ENCODE results near the gene ZNRD2.

Gene ZNRD2

DNA sequence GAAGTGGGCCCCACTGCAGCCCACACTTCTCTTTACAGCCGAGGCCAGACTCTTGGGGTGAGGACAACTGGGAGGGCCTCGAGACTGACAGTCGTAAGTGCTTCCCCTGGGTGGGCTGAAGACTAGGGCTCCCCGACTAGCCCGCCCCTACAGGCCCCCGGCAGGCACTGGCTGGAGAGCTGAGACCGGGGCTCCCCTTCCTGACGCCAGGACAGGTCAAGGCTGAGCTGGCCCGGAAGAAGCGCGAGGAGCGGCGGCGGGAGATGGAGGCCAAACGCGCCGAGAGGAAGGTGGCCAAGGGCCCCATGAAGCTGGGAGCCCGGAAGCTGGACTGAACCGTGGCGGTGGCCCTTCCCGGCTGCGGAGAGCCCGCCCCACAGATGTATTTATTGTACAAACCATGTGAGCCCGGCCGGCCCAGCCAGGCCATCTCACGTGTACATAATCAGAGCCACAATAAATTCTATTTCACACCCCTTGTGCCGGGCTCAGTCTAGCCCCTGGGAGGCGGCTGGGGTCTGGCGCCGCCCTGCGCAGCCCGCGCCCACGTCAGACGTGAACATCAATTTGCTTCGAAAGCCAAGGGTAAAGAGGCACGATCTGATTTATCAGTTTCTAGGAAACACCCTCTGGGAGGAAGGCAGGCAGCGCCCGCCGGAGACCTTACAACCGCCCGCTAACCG, 31.9 kb upstream of the ZNRD2 start:
- in situ Hi-C loops (cut with MboI; ENCODE audit: low sequenced_read_pairs) = no loop called here

DNA sequence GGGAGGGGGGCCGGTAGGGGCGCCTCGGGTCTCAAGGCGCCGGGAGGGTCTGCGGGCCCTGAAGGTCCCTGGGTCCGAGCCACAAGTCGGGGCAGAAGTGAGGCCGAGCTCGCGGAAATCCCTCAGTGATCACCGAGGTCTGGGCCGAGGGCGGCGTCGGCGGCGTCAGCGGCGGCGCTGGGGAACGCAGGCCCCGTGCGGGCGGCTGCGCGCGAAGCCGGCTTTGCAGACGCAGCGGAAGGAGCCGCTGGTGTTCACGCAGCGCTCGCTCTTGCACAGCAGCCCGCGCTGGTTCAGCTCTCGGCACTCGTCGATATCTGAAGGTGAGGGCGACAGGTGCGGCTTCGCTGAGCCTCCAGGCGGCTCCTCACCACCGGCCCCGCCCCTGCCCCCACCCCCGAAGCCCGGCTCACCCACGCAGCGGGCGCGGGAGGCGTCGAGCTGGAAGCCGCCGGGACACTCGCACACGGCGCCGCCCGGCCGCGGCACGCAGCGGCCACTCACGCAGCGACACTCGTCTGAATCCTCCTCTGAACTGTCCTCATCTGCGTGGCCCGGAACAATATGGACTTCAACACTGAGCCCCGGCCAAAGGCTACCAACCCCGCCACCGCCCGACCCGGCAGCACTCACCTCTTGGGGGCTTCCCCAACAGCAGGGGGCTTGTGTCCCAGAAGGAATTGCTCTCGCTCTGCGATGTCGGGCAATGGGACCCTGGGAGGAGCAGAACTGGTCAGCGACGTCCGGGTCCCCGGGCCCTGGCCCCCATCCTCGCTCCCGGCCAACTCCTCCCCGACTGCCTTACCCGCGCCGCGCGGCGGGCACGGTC, 31.1 kb upstream of the ZNRD2 start:
- in situ Hi-C loops (cut with MboI; ENCODE audit: low sequenced_read_pairs) = no loop called here

DNA sequence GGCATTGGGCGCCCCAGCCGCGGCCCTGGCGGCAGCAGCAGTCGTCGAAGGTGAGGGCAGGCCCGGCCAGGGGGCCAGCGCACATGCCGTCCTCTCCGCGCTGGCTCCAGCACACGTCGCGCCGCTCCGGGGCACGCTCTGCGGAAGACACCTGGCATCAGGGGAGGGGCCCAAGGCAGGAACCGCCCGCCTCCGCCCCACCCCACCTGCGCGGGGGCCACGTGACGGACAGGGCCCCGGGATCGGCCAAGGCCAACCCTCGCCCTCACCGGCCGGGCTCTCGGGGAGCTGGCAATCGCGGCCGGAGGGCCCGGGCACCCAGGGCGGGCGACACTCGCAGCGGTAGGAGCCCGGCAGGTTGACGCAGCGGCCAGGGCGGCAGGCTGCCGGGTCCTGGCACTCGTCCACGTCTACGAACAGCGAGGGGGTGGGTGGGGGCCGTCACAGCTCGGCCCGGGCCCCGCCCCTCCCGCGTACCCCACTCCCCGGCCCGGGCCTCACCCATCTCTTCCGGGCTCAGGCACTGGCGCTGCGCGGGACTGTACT, 30.5 kb upstream of the ZNRD2 start:
- in situ Hi-C loops (cut with MboI; ENCODE audit: low sequenced_read_pairs) = no loop called here

DNA sequence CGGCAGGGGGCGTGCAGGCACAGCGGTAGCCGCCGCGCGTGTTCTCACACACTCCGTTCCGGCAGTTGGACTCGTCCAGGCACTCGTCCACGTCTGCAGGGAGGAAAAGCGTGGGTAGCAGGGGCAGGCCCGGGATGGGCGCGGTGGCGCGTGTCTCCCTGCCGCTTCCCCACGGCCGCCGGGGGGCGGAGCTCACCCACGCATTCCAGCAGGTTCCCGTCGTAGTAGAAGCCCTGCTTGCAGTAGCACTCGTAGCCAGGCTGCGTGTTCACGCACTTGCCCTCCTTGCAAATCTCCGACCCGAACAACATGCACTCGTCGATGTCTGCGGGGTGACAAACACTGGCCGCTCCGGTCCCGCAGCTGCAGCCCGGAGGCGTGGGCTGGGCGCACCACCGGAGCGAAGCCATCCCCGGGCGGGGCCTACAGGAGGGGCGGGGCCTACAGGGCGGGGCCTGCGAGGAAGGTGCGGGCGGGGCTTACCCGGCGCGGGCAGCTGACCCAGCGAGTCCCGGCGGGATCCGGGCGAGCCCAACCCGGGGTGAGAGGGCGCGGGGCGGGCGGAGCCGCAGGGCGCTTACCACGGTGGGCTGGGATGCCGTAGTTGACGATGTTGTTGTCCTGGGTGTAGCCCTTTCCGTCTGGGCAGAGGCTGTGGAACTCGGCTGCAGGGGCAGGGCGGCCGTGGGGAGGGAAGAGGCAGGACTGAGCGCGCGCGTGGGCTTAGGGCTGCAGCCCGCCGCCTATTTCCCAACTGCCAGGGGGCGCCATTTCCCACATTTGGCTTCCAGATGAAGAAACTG, 29.8 kb upstream of the ZNRD2 start:
- in situ Hi-C loops (cut with MboI; ENCODE audit: low sequenced_read_pairs) = no loop called here

DNA sequence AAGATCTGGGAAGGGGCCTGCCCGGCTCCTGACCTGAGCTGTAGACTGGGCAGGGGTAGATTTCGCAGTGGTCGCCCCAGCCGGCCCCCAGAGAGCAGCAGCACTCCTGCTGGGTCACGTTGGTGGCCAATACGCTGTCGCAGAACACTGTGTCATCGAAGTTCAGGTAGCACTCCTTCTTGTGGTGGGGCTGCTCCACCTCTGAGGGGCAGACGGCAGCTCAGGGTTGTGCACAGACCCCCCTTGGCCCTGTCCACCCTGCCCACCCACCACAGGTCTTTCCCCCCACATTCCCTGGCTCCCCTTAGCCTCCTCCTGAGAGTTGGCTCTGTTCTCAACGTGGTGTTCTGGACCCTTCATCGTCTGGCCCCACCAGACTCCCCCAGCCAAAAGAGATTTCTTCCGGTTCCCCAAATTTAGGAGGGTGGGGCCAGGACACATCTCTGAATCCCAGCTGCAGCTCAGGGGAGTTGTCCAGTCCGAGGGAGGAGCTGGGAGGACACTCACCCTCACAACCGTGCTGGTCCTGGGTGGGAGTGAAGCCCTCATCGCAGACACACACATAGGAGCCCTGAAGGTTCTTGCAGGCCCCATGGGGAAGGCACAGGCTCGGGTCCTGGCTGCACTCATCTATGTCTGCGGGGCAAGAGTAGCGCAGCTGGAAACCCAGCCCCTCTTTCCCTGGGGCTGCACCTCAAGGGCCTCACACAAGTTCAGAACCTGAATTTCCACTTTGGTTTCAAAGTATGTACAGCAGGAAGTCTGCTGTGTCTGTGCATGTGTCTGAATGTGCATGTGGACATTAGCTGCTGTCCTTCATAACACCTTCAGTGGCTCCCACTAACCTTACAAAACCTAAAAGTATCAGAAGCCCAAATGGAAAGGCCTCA, 28.9 kb upstream of the ZNRD2 start:
- in situ Hi-C loops (cut with MboI; ENCODE audit: low sequenced_read_pairs) = no loop called here

DNA sequence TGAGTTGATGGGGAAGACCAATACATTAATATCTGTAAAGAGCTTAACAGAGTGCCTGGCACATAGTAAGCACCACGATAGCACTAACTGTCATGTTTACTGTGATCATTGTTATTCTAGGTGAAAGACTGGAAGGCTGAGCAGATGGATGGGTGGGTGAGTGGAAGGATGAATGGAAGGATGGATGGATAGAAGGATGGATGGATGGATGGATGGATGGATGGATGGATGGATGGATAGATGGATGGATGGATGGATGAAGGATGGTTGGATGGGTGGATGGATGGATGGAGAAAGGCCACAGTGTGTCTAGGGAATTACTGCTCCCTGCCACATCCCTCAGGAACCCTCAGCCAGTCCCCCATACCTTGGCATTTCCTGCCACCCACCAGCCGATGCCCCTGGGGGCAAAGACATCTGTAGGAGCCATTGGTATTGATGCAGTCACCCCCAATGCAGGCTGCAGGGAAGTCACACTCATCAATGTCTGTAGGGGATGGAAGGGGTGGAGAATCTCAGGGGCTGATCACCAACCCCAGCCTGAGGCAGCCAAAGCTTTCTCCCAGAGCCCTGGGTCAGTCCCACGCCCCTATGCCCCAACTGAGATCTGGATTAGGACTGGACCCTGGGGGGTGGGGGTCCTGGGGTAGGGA, 27.4 kb upstream of the ZNRD2 start:
- in situ Hi-C loops (cut with MboI; ENCODE audit: low sequenced_read_pairs) = no loop called here

DNA sequence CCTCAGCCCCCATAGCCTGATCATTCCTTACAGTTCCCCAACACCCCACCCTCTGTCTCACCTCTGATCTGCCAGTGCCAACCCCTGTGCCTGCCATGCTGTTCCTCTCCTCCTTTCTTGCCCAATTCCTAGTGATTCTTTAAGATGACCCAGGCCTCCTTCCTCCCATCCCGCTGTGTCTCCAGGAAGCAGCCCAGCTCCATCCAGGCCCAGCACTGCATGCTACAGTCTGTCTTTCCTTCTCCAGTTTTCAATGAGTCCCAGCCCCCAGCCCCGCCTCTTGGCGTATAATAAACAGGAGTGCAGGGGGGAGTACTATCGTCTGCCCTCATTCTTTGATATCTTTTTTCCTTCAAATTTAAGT, 24.4 kb upstream of the ZNRD2 start:
- in situ Hi-C loops (cut with MboI; ENCODE audit: low sequenced_read_pairs) = no loop called here

DNA sequence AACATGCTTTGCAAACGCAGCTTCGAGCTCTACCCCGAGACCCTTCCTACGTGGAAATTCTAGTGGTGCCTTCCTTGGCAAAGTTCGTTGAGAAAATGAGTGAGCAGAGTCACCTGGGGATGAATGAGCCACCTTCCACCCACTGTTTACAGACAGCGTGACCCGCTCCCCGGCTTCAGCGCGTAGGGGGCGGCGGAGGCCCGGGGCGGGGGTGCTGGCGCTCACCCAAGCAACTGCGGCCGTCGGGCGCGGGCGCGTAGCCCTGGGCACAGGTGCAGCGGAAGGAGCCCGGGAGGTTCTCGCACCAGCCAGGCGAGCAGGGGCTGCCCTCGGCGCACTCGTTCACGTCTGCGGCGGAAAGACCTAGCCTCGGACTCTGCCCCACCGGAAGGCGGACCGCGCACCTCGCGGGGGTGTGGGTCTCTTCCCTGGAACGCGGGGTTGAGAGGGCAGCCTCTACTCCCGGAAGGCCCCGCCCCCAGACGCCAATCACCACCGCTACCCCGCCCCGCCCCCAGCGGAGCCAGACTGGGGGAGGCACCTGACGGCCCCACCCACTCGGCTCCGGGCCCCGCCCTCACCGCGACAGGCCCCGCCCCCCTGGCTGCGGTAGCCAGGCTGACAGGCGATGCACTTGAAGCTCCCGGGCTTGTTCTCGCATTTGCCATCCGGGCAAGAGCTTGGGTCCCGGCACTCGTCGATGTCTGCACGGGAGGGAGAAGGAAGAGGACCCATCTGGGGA, 23.9 kb upstream of the ZNRD2 start:
- in situ Hi-C loops (cut with MboI; ENCODE audit: low sequenced_read_pairs) = no loop called here

DNA sequence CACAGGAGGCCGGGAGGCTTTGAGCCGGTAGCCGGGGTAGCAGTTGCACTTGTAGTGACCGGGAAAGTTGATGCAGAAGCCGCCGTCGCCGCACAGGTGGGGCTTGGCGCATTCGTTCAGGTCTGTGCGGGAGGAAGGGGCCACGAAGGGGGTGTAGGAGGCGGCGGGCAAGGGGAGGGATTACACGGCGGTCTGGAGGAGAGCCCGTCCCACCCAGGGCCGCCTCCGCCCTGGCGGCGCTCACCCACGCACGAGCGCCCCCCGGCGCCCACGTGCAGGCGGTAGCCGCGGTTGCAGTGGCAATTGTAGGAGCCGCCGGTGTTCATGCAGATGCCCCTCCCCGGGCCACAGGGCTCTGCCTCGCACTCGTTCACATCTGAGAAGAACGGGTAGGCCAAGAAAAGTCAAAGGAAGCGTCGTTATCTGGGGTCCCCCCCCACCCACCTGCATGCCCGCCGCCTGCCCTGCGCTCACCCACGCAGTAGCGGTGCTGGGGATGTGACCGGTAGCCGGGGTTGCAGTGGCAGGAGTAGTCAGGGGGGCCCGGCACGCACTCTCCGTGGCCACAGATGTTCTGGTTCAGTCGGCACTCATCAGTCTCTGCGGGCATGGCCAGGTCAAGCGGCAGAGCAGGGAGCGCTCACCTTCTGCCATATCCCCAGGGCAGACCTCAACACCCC, 22.7 kb upstream of the ZNRD2 start:
- in situ Hi-C loops (cut with MboI; ENCODE audit: low sequenced_read_pairs) = no loop called here

DNA sequence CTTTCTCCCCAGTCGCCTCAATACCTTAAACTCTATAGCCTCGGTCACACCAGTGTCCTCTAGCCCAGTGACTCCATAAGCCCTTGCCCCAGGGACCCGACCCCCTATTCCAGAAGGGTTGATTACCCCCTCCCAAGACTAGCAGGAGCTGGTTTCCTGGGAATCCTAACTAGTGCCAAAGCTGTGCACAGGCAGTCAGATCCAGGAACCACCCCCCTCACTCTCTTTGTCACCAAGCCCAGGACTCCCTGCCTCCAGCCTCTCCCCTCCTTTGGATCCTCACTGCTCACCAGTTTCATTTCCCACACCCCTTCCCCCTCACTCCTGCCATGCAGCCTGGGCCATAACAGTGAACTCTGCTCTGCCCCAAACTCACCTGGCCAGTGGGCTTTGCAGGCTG, 21.9 kb upstream of the ZNRD2 start:
- in situ Hi-C loops (cut with MboI; ENCODE audit: low sequenced_read_pairs) = no loop called here

DNA sequence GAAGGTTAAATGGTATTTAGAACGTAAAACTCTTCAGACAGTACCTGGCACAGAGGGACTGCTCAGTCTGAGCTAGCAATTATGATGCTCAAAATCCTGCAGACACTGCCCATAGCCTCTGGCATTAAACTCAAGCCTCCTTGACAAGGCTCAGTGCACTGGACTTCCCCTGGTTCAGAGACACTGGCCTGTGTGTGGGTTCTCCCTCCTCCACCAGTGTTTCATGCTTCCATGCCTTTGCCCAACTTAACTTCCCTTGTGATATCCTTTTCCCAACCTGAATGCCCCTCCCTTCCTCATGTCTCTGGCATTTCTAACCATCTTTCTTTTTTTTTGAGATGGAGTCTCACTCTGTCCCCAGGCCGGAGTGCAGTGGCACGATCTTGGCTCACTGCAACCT, 21.2 kb upstream of the ZNRD2 start:
- in situ Hi-C loops (cut with MboI; ENCODE audit: low sequenced_read_pairs) = no loop called here

DNA sequence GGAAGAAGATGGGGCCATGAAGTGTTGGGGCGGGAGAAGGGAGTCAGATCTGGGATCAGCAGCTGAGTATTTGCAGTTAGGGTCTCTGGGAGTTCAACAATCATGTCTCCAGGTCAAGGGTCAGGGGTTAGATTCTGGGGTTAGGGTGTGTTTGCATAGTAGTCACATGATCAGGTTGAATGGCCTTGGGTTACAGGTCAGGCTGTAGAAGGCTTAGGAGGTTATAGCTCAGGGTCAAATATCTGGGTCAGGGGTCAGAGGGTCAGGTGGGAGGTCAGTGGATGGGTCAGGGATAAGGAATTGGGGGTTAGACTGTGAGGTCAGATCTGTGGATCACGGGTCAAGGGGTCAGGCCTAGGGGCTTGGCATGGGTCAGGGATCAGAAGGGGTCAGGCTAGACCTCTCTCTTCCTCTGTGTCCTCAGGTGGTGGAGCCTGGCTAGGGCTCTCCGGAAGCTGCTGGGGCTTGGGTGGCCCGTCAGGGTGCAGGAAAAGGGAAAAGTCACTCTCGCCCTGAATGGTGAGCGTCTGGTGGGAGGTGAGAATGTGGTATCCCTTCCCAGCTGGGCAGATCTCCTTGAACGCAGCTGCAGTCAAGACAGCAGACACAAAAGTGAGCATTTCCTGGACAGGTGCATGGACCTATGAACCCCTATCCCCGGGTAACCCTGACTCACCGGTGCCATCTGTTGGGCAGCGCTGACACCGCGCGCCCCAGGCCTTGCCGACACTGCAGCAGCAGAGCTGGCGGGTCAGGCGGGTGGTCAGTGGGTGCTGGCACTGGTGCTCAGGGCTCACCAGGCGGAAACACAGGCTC, 18.5 kb upstream of the ZNRD2 start:
- in situ Hi-C loops (cut with MboI; ENCODE audit: low sequenced_read_pairs) = no loop called here

DNA sequence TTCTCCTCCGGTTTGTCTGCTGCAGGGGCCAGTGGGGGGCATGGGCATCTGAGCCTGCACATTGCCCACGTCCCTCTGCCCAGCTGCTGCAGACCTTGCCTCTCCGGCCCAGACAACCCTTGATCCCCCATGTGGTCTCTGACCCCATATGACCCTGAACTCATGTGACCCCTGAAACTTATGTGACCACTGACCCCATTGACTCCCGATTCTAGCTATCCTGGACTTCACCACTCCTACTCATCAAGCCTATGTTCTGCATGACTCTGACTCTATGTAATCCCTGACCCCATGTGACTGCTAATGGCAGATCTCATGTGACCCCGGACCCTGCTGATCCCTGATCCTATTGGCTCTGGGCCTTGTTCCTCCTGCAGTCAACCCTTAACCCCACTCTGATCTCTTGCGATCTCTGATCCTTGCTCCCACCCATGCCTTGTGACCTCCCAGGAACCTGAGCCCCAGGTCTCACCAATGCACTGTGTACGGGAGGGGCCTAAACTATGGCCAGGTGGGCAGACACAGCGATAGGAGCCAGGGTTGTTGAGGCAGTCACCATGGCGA, 17.8 kb upstream of the ZNRD2 start:
- in situ Hi-C loops (cut with MboI; ENCODE audit: low sequenced_read_pairs) = no loop called here

DNA sequence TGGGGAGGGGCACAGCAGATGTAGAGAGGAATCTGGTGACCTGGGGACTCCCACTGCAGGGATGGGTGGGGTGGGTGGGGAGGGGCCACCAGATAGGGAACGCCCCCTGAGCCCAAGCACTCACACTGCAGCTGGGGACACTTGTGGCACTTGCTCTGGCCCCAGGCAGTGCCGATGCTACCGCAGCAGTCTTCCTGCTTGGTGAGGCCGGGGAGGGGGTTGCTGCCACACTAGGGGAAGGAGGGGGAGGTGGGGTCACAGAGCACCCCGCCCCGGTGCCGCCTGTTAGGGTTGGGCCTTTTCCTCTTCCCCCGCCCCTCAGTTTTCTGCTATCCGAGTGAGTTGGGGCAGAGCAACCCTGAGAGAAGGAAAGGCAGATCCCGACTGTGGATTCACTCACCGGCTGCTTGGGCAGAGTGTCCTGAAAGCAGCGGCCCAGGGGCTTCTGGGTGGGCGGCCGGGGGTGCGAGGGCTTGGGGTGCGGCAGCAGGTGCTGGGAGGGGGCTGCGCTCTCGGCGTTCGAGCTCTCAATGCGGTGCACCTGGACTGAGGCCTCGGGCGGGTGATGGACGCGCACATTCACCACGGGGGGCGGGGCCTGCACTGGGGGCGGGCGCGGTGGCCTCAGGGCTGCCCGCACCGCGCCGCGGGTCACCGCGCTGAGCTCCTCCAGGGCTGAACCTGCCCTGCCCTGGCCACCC, 16.8 kb upstream of the ZNRD2 start:
- in situ Hi-C loops (cut with MboI; ENCODE audit: low sequenced_read_pairs) = no loop called here

DNA sequence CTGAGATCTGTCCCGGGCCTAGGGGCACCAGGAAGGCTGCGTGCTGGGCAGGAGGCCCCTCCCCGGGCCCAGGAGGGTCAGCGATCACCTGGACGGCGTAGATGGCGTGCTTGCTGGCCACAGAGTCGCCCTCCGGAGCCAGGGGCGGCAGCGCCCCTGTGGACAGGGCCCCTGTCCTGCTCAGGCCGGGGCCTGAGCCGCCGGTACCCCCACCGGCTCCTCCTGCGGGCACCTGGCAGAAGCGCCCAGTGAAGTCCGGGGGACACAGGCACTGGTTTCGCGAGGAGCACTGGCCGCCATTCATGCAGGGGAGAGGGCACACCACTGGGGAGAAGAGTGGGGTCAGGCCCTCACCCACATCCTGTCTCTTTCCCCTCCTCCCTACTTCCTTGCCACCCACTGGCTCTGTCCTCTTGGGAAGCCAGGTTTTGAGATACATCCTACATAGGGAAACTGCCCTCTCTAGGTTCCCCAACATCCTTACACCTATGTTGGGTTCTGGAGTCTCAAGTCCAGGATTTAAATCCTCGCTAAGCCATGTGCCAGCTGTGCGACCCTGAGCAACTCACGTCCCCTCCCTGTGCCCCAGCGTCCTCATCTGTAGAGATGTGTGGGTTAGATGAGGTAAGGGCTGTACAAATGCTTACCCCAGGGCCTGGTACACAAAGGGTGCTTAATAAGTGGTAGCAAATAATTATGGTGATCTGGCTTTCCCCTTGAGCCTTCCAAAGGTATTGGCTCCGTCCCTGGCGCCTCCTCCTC, 16.0 kb upstream of the ZNRD2 start:
- in situ Hi-C loops (cut with MboI; ENCODE audit: low sequenced_read_pairs) = no loop called here

DNA sequence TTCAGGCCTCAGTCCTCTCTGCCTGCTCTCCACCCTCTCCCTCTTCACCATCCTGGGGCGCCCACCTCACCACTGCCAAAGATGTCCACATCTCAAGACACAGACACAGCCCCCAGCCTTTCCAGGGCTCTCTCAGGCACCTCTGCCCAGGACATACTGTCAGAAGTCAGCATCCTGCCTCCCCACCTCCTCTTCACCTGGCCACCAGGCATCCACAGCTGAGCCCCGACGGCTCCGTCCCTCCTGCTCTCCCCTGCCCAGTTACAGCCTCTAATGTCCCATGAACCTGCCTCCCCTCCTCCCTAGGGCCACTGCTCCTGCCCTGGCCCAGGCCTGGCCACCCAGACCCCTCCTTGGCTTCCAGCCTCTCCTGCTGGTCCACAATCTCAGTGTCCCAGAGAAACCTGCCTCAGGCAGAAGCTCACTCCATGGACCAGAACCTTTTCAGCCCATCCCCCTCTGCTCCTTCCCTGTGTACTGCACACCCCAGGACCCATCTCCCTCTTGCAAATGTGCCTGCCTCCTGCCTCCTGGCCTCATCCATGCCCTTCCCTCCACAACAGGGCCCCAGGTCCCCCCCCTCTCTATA, 15.3 kb upstream of the ZNRD2 start:
- in situ Hi-C loops (cut with MboI; ENCODE audit: low sequenced_read_pairs) = no loop called here

Measured in HL-60/S4 treated with phorbol 12-myristate 13-acetate at 8.2 ng/mL for 4 days and 3 days (cell line).